Measurements from ENCODE around the gene APOBEC3G. TPM values are rescaled to one million over a fixed set of nuclear protein-coding genes. Genes with fewer than 3 reads are reported as not detected.
A peak's percentile ranks its signal among the peaks of the same experiment; 100 is the strongest.
"Not testable (repeated sequence)": the region's sequence is repeated elsewhere in the genome, so short reads cannot be mapped to it uniquely, and the experiment has no call there.

APOBEC3G gene
- total RNA-seq, 3 donors from 2014 or later, result 5.7 to 6.2 (median 6.1) TPM

GRCh38 chr22:39055658-39056057 is 21.4 kb upstream of the APOBEC3G start:
- Histone ChIP-seq H3K4me1 (ENCODE audit: low read depth) (no peaks in the 10 kb centered on the region), H3K9me3 (no peaks in the 10 kb centered on the region), H3K36me3 (ENCODE audit: low read depth) (no peaks in the 10 kb centered on the region), H3K4me3 (no peak overlapping the region)
- DNase-seq (no peak), ATAC-seq (no peak)
- no peak for TF ChIP-seq CTCF (IDR thresholded peaks at IDR 0.05)
- intact Hi-C loops (cut with DNase I, micrococcal nuclease), result no loop called here

GRCh38 chr22:39061290-39061689 is 15.8 kb upstream of the APOBEC3G start:
- H3K36me3 ChIP-seq (ENCODE audit: low read depth); H3K4me3 ChIP-seq; H3K9me3 ChIP-seq; DNase-seq; H3K4me1 ChIP-seq (ENCODE audit: low read depth); ATAC-seq; intact Hi-C loops (cut with DNase I, micrococcal nuclease): not testable (repeated sequence)

GRCh38 chr22:39061951-39062350 is 15.1 kb upstream of the APOBEC3G start:
- intact Hi-C loops (cut with DNase I, micrococcal nuclease), result not testable (repeated sequence)

GRCh38 chr22:39063904-39064303 is 13.2 kb upstream of the APOBEC3G start:
- H3K9me3 ChIP-seq; DNase-seq; H3K36me3 ChIP-seq (ENCODE audit: low read depth); H3K4me3 ChIP-seq; H3K4me1 ChIP-seq (ENCODE audit: low read depth); intact Hi-C loops (cut with DNase I, micrococcal nuclease): not testable (repeated sequence)
- peak; percentile 68 for ATAC-seq

More at GRCh38 chr22:39061951-39062350, 15.1 kb upstream of the APOBEC3G start:
- not testable (repeated sequence) for H3K9me3 ChIP-seq; H3K4me1 ChIP-seq (ENCODE audit: low read depth); H3K4me3 ChIP-seq; H3K36me3 ChIP-seq (ENCODE audit: low read depth); DNase-seq; ATAC-seq

- H3K36me3 ChIP-seq (ENCODE audit: low read depth); intact Hi-C loops (cut with DNase I, micrococcal nuclease); H3K4me3 ChIP-seq; ATAC-seq; DNase-seq; H3K9me3 ChIP-seq; H3K4me1 ChIP-seq (ENCODE audit: low read depth): not testable (repeated sequence)
Observed at GRCh38 chr22:39066442-39067276, 10.4 kb upstream of the APOBEC3G start.

GRCh38 chr22:39068033-39068785 is 8.9 kb upstream of the APOBEC3G start:
- H3K9me3 ChIP-seq, result no peaks in the 10 kb centered on the region
- no peaks in the 10 kb centered on the region for H3K36me3 ChIP-seq (ENCODE audit: low read depth)
- intact Hi-C loops (cut with DNase I, micrococcal nuclease), result no loop called here
- no peaks in the 10 kb centered on the region for H3K4me1 ChIP-seq (ENCODE audit: low read depth)
- no peak for DNase-seq
- no peak for TF ChIP-seq CTCF (IDR thresholded peaks at IDR 0.05)
- ATAC-seq, result no peak
- H3K4me3 ChIP-seq, result no peak overlapping the region

GRCh38 chr22:39070186-39070585 is 6.9 kb upstream of the APOBEC3G start:
- DNase-seq, result no peak
- ATAC-seq, result no peak
- no peak for TF ChIP-seq CTCF (IDR thresholded peaks at IDR 0.05)
- no peak overlapping the region for H3K4me3 ChIP-seq
- H3K9me3 ChIP-seq, result no peaks in the 10 kb centered on the region
- H3K4me1 ChIP-seq (ENCODE audit: low read depth), result no peaks in the 10 kb centered on the region
- intact Hi-C loops (cut with DNase I, micrococcal nuclease), result no loop called here
- H3K36me3 ChIP-seq (ENCODE audit: low read depth), result no peaks in the 10 kb centered on the region

GRCh38 chr22:39072581-39072981 is 4.5 kb upstream of the APOBEC3G start:
- H3K4me3 ChIP-seq; ATAC-seq; H3K36me3 ChIP-seq (ENCODE audit: low read depth); DNase-seq; H3K9me3 ChIP-seq; intact Hi-C loops (cut with DNase I, micrococcal nuclease); H3K4me1 ChIP-seq (ENCODE audit: low read depth): not testable (repeated sequence)
